Right lobe of liver (tissue), 6 donors: Measurements from ENCODE around the gene ZNF394. TPM values are rescaled to one million over a fixed set of nuclear protein-coding genes. Genes with fewer than 3 reads are reported as not detected.

Experiments used
- ATAC-seq, 4 donors: fragments of 200-7000 bp; cut with Tn5 transposase; one replicate each; pipeline ENCODE4 v1.9.1; 2020; ENCODE audit warnings: mild to moderate bottlenecking in 4 of 4, moderate library complexity in 4 of 4
- DNase-seq, 3 donors: peaks; one replicate each; pipeline ENCODE4 v3.0.0-alpha.2; 2020
- H3K27ac ChIP-seq, 3 donors: fragments of 200-600 bp; one replicate each; pipeline ENCODE4 v1.8.0; 2022
- H3K27me3 ChIP-seq, 2 donors: fragments of 200-600 bp; one replicate each; pipeline ENCODE4 v1.8.0; 2022
- H3K36me3 ChIP-seq, 4 donors: fragments of 200-600 bp; sonication (generic) in 1 of 4; one replicate each; pipeline versions ENCODE4 v1.5.1 to v1.8.0; 2017 to 2022; ENCODE audit warnings: control low read depth in 1 of 4
- H3K4me1 ChIP-seq, 4 donors: fragments of 200-600 bp; sonication (generic) in 1 of 4; one replicate each; pipeline versions ENCODE4 v1.5.1 to v1.8.0; 2017 to 2022; ENCODE audit warnings: control low read depth in 1 of 4
- H3K4me3 ChIP-seq, 3 donors: fragments of 200-600 bp; one replicate each; pipeline ENCODE4 v1.8.0; 2022
- H3K9me3 ChIP-seq, 4 donors: fragments of 200-600 bp; sonication (generic) in 1 of 4; one replicate each; pipeline versions ENCODE4 v1.5.1 to v1.8.0; 2017 to 2022; ENCODE audit warnings: control low read depth in 1 of 4
- CTCF ChIP-seq, 4 donors: fragments of 200-600 bp in 3 of 4; fragments of 450-650 bp in 1 of 4; IDR thresholded peaks; one replicate each; pipeline versions ENCODE4 v1.5.1 to v1.8.0; 2016 to 2022; ENCODE audit warnings: antibody characterized with exemption in 4 of 4, mild to moderate bottlenecking in 2 of 4
- POLR2A ChIP-seq: fragments of 450-650 bp; IDR thresholded peaks from one replicate; pipeline ENCODE4 v1.6.1; 2017; ENCODE audit warnings: antibody characterized with exemption, mild to moderate bottlenecking
- WGBS: methylation state at CpG from one replicate; pipeline ENCODE4 v1.1.6; 2018; ENCODE audit warnings: low coverage, low lambda C conversion rate; ENCODE audit not compliant: insufficient coverage; ENCODE audit errors: missing lambda C conversion rate; 5-methylcytosine and 5-hydroxymethylcytosine counted together
- intact Hi-C, 2 donors: fragments of 100-400 bp; cut with DNase I; formaldehyde crosslinking; loops; one replicate each; pipeline versions ENCODE4 v1.11.2 to v1.14.1; 2022
- total RNA-seq, 6 experiments: library from RNA; depleted of rRNA in 2 of 6; stranded (reverse); fragments of >200 nt in 2 of 6; fragmentation: NEBNext Ultra II Directional in 3 of 6; extraction: Animal tissue kit (Norgen Biotek cat#: 25700) in 3 of 6; gene quantifications; one replicate each; pipeline versions ENCODE4 v1.1.0 to v1.2.4, GENCODE V29; 2016 to 2023
- donor health status: DM: no; HTN: yes; CAD: no.
- donor health status: DM: no; HTN: no; CAD: no.
- donor health status: DM: no; HTN: no; CAD: no.
- donor health status: DM: no; HTN: yes; CAD: no.
- donor health status: DM: no; HTN: yes; CAD: no.

ZNF394 gene
- total RNA-seq, 6 experiments from 2014 or later, result 6.6 to 12.3 (median 9.4) TPM

DNA sequence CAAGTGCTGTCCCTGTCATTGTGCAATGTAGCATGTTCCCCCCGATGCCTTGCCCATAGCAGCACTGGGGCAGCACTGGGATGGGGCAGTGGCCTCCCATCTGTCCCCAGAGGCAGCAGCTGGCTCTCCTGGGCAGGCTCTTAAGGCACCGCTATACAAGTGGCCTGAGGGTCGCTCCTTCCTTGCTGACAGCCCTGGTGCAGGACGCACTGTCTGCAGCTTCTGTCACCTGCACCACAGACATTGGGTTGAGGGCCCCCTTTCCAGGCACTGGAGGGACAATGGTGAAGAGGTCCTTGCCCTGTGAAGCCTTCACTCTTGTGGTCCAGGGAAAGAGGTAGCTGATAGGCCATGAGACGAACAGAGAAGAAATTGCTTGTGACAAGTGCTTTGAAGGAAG, 50.8 kb downstream of the ZNF394 start:
- H3K4me1 ChIP-seq, result no peaks in the 10 kb centered on the region
- intact Hi-C loops, result no loop called here
- TF ChIP-seq POLR2A, result no peak
- H3K9me3 ChIP-seq, result no peaks in the 10 kb centered on the region
- ATAC-seq, result no peak
- no peak overlapping the region for H3K4me3 ChIP-seq
- H3K27me3 ChIP-seq, result no peaks in the 10 kb centered on the region
- H3K36me3 ChIP-seq, result peaks cover 0 to 59% (median 7%) of the 10 kb centered on the region in 4 donors
- WGBS, result 75% methylated on average over 1 of the region's 5 CpGs
- DNase-seq, result no peak
- H3K27ac ChIP-seq, result no peak overlapping the region

GRCh38 chr7:99448855-99449254, 51.2 kb downstream of the ZNF394 start:
- intact Hi-C loops, result no loop called here
- Histone ChIP-seq H3K4me3 (no peak overlapping the region), H3K4me1 (no peaks in the 10 kb centered on the region), H3K27ac (no peak overlapping the region), H3K36me3 (peaks cover 0 to 56% (median 5%) of the 10 kb centered on the region in 4 donors), H3K9me3 (no peaks in the 10 kb centered on the region), H3K27me3 (no peaks in the 10 kb centered on the region)
- TF ChIP-seq POLR2A (no peak), CTCF (IDR thresholded peaks at IDR 0.05) (no peak)
- WGBS, result 93% methylated on average over 7 of the region's 10 CpGs
- no peak for DNase-seq
- ATAC-seq, result no peak

DNA sequence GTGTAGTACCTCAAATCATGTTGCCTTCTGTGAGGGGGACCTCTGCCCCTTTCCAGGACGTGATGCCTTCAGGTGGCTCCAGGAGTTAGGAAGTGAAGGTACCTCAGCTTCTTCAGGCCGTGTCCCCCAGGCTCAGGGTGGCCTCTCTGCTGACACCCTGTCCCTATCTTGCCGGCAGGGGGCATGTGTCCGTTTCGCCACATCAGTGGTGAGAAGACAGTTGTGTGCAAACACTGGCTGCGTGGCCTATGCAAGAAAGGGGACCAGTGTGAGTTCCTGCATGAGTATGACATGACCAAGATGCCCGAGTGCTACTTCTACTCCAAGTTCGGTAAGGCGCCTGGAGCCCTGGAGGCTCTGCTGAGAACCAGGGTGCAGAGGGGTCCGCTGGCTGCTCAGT, 52.1 kb downstream of the ZNF394 start:
- Histone ChIP-seq H3K36me3 (peaks cover 0 to 52% (median 5%) of the 10 kb centered on the region in 4 donors), H3K4me3 (no peak overlapping the region), H3K27ac (no peak overlapping the region), H3K27me3 (no peaks in the 10 kb centered on the region), H3K9me3 (no peaks in the 10 kb centered on the region), H3K4me1 (no peaks in the 10 kb centered on the region)
- intact Hi-C loops, result no loop called here
- TF ChIP-seq POLR2A, result no peak
- TF ChIP-seq CTCF (IDR thresholded peaks at IDR 0.05), result peak in 2 of 4 donors; percentile 15 to 25
- WGBS, result 55% methylated on average over 2 of the region's 10 CpGs
- ATAC-seq, result peak; percentile 12 to 49 (median 40)
- no peak for DNase-seq

GRCh38 chr7:99446096-99446495, 54.0 kb downstream of the ZNF394 start:
- H3K9me3 ChIP-seq, result no peaks in the 10 kb centered on the region
- TF ChIP-seq POLR2A, result no peak
- no peak for TF ChIP-seq CTCF (IDR thresholded peaks at IDR 0.05)
- H3K4me3 ChIP-seq, result no peak overlapping the region
- ATAC-seq (no peak), DNase-seq (no peak)
- peaks cover 0 to 46% (median 5%) of the 10 kb centered on the region in 4 donors for H3K36me3 ChIP-seq
- no peaks in the 10 kb centered on the region for H3K27me3 ChIP-seq
- H3K4me1 ChIP-seq, result no peaks in the 10 kb centered on the region
- WGBS, result 44% methylated on average over 1 of the region's 4 CpGs
- intact Hi-C loops, result no loop called here
- no peak overlapping the region for H3K27ac ChIP-seq

Other genes starting within 250 kb of the ZNF394 start
- not detected for gene MYH16, start 227.4 kb downstream of the ZNF394 start, total RNA-seq
- gene ARPC1A, start 174.4 kb downstream of the ZNF394 start, total RNA-seq, result 10 to 100 TPM; 50.0 to 78.0 (median 63.4) TPM
- 100 to 1,000 TPM in 2 of 6 experiments, 10 to 100 TPM in 4; 24.4 to 197 (median 52.7) TPM for gene ARPC1B, start 125.6 kb downstream of the ZNF394 start, total RNA-seq
- 10 to 100 TPM; 36.3 to 52.9 (median 39.6) TPM for gene PDAP1, start 91.7 kb downstream of the ZNF394 start, total RNA-seq
- gene BUD31, start 91.3 kb downstream of the ZNF394 start, total RNA-seq, result 10 to 100 TPM; 25.6 to 49.2 (median 33.3) TPM
- 1 to 10 TPM; 2.4 to 5.3 (median 2.8) TPM for gene PTCD1, start 61.5 kb downstream of the ZNF394 start, total RNA-seq
- gene CPSF4, start 61.3 kb downstream of the ZNF394 start, total RNA-seq, result 10 to 100 TPM; 10.1 to 16.7 (median 12.0) TPM
- gene ATP5MF, start 34.1 kb downstream of the ZNF394 start, total RNA-seq, result 1,000 to 10,000 TPM in 2 of 6 experiments, 100 to 1,000 TPM in 4; 134 to 1,633 (median 145) TPM
- 1 to 10 TPM; 2.8 to 5.6 (median 4.0) TPM for gene ZNF789, start 27.4 kb downstream of the ZNF394 start, total RNA-seq
- 1 to 10 TPM; 2.7 to 4.4 (median 3.1) TPM for gene ZKSCAN5, start 4.4 kb upstream of the ZNF394 start, total RNA-seq
- gene FAM200A, start 51.8 kb upstream of the ZNF394 start, total RNA-seq, result 1 to 10 TPM; 1.4 to 3.4 (median 2.3) TPM
- gene ZNF655, start 58.4 kb upstream of the ZNF394 start, total RNA-seq, result 10 to 100 TPM; 21.5 to 44.4 (median 26.0) TPM
- gene TMEM225B, start 98.0 kb upstream of the ZNF394 start, total RNA-seq, result 1 to 10 TPM in 1 of 6 experiments, under 1 TPM in 3, not detected in 2; 0.25 to 1.4 (median 0.29) TPM
- 1 to 10 TPM; 4.5 to 7.4 (median 6.0) TPM for gene ZSCAN25, start 116.7 kb upstream of the ZNF394 start, total RNA-seq
- 100 to 1,000 TPM; 307 to 774 (median 646) TPM for gene CYP3A5, start 179.7 kb upstream of the ZNF394 start, total RNA-seq
- gene CYP3A7, start 234.9 kb upstream of the ZNF394 start, total RNA-seq, result 100 to 1,000 TPM in 4 of 6 experiments, 10 to 100 TPM in 2; 19.8 to 623 (median 340) TPM